SU-DHL-6 (cell line): ENCODE data around the gene PI4K2B.
A peak's percentile ranks its signal among the peaks of the same experiment; 100 is the strongest.

Experiments
- H2AFZ ChIP-seq: fragments of 200-600 bp; sonication (generic); 2 replicates; pipeline ENCODE4 v1.6.1; 2014; ENCODE audit warnings: low read depth, mild to moderate bottlenecking, moderate library complexity, mixed read lengths, antibody characterized with exemption, low read length; ENCODE audit not compliant: severe bottlenecking
- H3F3A ChIP-seq: fragments of 200-600 bp; shearing (Covaris generic); 2 replicates; pipeline ENCODE4 v1.6.0; 2016; ENCODE audit warnings: antibody characterized with exemption, mild to moderate bottlenecking; ENCODE audit not compliant: insufficient read depth
- H3K27ac ChIP-seq: fragments of 200-600 bp; sonication (generic); 2 replicates; pipeline ENCODE4 v1.5.1; 2016; ENCODE audit warnings: low read depth, mild to moderate bottlenecking, low read length, moderate library complexity, mixed read lengths
- H3K27me3 ChIP-seq: fragments of 200-600 bp; sonication (generic), shearing (Covaris generic); 2 replicates; pipeline ENCODE4 v1.6.0; 2014; ENCODE audit warnings: mild to moderate bottlenecking, low read length
- H3K36me3 ChIP-seq: fragments of 200-600 bp; sonication (generic); 2 replicates; pipeline ENCODE4 v1.6.1; 2014; ENCODE audit warnings: mild to moderate bottlenecking, low read length, mixed read lengths
- H3K4me2 ChIP-seq: fragments of 300-600, 200-600 bp; shearing (Covaris generic), sonication (generic); 2 replicates; pipeline ENCODE4 v1.6.0; 2014; ENCODE audit warnings: low read length, low read depth, mild to moderate bottlenecking; ENCODE audit not compliant: poor library complexity, severe bottlenecking
- H3K4me3 ChIP-seq: fragments of 200-600 bp; sonication (generic); 2 replicates; pipeline ENCODE4 v1.5.1; 2014; ENCODE audit warnings: antibody characterized with exemption, low read length, mild to moderate bottlenecking, mixed read lengths; ENCODE audit not compliant: insufficient read depth, poor library complexity, severe bottlenecking
- H3K79me2 ChIP-seq: fragments of 200-600 bp; sonication (generic); 2 replicates; pipeline ENCODE4 v1.6.1; 2014; ENCODE audit warnings: mild to moderate bottlenecking, low read length, moderate library complexity; ENCODE audit not compliant: insufficient read depth
- H3K9ac ChIP-seq: fragments of 200-600 bp; sonication (generic); 2 replicates; pipeline ENCODE4 v1.7.0; 2014; ENCODE audit warnings: mild to moderate bottlenecking, low read length
- H3K9me2 ChIP-seq: fragments of 200-600 bp; sonication (generic); replicated peaks from 2 replicates; pipeline ENCODE4 v1.6.1; 2014; ENCODE audit warnings: low read length; ENCODE audit not compliant: insufficient read depth
- H3K9me3 ChIP-seq: fragments of 200-600 bp; sonication (generic); 2 replicates; pipeline ENCODE4 v1.6.1; 2014; ENCODE audit warnings: low read length, mixed read lengths; ENCODE audit not compliant: insufficient read depth
- H4K20me1 ChIP-seq: fragments of 200-600 bp; sonication (generic); 2 replicates; pipeline ENCODE4 v1.6.1; 2014; ENCODE audit warnings: low read depth, mild to moderate bottlenecking, antibody characterized with exemption, low read length, moderate library complexity, mixed read lengths
- CTCF ChIP-seq: fragments of 200-600 bp; sonication (generic); IDR thresholded peaks from one replicate; pipeline ENCODE4 v1.5.1; 2017; ENCODE audit warnings: antibody characterized with exemption, mild to moderate bottlenecking, low read length, moderate library complexity; ENCODE audit not compliant: insufficient read depth, poor library complexity, severe bottlenecking
- EZH2phosphoT487 ChIP-seq: fragments of 200-600 bp; sonication (generic), shearing (Covaris generic); conservative IDR thresholded peaks from 2 replicates; pipeline ENCODE4 v1.6.1; 2018; ENCODE audit warnings: mild to moderate bottlenecking, antibody characterized with exemption, low read length, moderate library complexity, mixed read lengths

Gene PI4K2B

GRCh38 chr4:25229804-25230203 lies 4.0 kb upstream of the PI4K2B start:
- TF ChIP-seq CTCF (no peak), EZH2phosphoT487 (no peak)
- Histone ChIP-seq H3K4me2 (no peak overlapping the region), H2AFZ (no peak overlapping the region), H3K79me2 (peaks cover 26% of the 10 kb centered on the region; the same call in 1 of the 2 replicates), H3K27me3 (no peaks in the 10 kb centered on the region), H3K27ac (no peak overlapping the region), H3K36me3 (peaks cover 8% of the 10 kb centered on the region; the same call in 1 of the 2 replicates), H4K20me1 (no peaks in the 10 kb centered on the region), H3K9me2 (no peaks in the 10 kb centered on the region), H3K4me3 (no peak overlapping the region), H3K9me3 (no peaks in the 10 kb centered on the region; the same call in 1 of the 2 replicates), H3F3A (peaks cover 7% of the 10 kb centered on the region; the same call in 1 of the 2 replicates), H3K9ac (no peak overlapping the region)

GRCh38 chr4:25233194-25233593 lies 639 bp upstream of the PI4K2B start:
- Histone ChIP-seq H3K4me2 (peak overlapping the region; percentile 91), H3K4me3 (peak overlapping the region; percentile 60), H3K79me2 (peaks cover 55% of the 10 kb centered on the region), H2AFZ (no peak overlapping the region), H3K9me2 (no peaks in the 10 kb centered on the region), H3K9ac (peak overlapping the region; percentile 91), H3K36me3 (peaks cover 8% of the 10 kb centered on the region), H3K27ac (peak overlapping the region; percentile 82), H4K20me1 (no peaks in the 10 kb centered on the region; the same call in 1 of the 2 replicates), H3K27me3 (no peaks in the 10 kb centered on the region), H3K9me3 (no peaks in the 10 kb centered on the region), H3F3A (peaks cover 7% of the 10 kb centered on the region; the same call in 1 of the 2 replicates)
- TF ChIP-seq EZH2phosphoT487 (no peak), CTCF (no peak)

GRCh38 chr4:25234390-25235370 lies 847 bp downstream of the PI4K2B start:
- Histone ChIP-seq H3K9ac (peak overlapping the region; percentile 91), H4K20me1 (no peaks in the 10 kb centered on the region; the same call in 1 of the 2 replicates), H3K27ac (peak overlapping the region; percentile 82), H3F3A (peaks cover 7% of the 10 kb centered on the region; the same call in 1 of the 2 replicates), H3K27me3 (no peaks in the 10 kb centered on the region), H3K4me3 (peak overlapping the region; percentile 82), H3K9me3 (no peaks in the 10 kb centered on the region), H3K79me2 (peaks cover 67% of the 10 kb centered on the region), H3K4me2 (peak overlapping the region; percentile 82), H2AFZ (peak overlapping the region; percentile 49), H3K36me3 (peaks cover 9% of the 10 kb centered on the region), H3K9me2 (no peaks in the 10 kb centered on the region)
- peak; percentile 34 for TF ChIP-seq CTCF
- TF ChIP-seq EZH2phosphoT487, result no peak
